Measurements from ENCODE around the gene MUC16. TPM values are rescaled to one million over a fixed set of nuclear protein-coding genes. Genes with fewer than 3 reads are reported as not detected.

The MUC16 gene
- total RNA-seq, 1 donor: under 0.01 TPM

- DNase-seq (ENCODE audit: low read depth): no peak
- no peak overlapping the region for H3K4me3 ChIP-seq (ENCODE audit: low read depth, low read length)
- TF ChIP-seq CTCF (IDR thresholded peaks at IDR 0.05; ENCODE audit: insufficient read depth, low read depth, low read length): no peak
Measured at GRCh38 chr19:9010693-9011092, 484 bp upstream of the MUC16 start.

- no peak overlapping the region for H3K4me3 ChIP-seq (ENCODE audit: low read depth, low read length)
- DNase-seq (ENCODE audit: low read depth): no peak
- TF ChIP-seq CTCF (IDR thresholded peaks at IDR 0.05; ENCODE audit: insufficient read depth, low read depth, low read length): no peak
Measured at GRCh38 chr19:9009431-9009830, 778 bp downstream of the MUC16 start.

- no peak for DNase-seq (ENCODE audit: low read depth)
- H3K4me3 ChIP-seq (ENCODE audit: low read depth, low read length): no peak overlapping the region
- TF ChIP-seq CTCF (IDR thresholded peaks at IDR 0.05; ENCODE audit: insufficient read depth, low read depth, low read length): no peak
Measured at GRCh38 chr19:9008667-9009066, 1.5 kb downstream of the MUC16 start.

GRCh38 chr19:9000933-9001332, 9.3 kb downstream of the MUC16 start:
- TF ChIP-seq CTCF (IDR thresholded peaks at IDR 0.05; ENCODE audit: insufficient read depth, low read depth, low read length): no peak
- no peak for DNase-seq (ENCODE audit: low read depth)
- no peak overlapping the region for H3K4me3 ChIP-seq (ENCODE audit: low read depth, low read length)

GRCh38 chr19:8988204-8988603, 22.0 kb downstream of the MUC16 start:
- no peak for DNase-seq (ENCODE audit: low read depth)
- no peak for TF ChIP-seq CTCF (IDR thresholded peaks at IDR 0.05; ENCODE audit: insufficient read depth, low read depth, low read length)

GRCh38 chr19:8986296-8986695, 23.9 kb downstream of the MUC16 start:
- no peak overlapping the region for H3K4me3 ChIP-seq (ENCODE audit: low read depth, low read length)
- TF ChIP-seq CTCF (IDR thresholded peaks at IDR 0.05; ENCODE audit: insufficient read depth, low read depth, low read length): no peak

More at GRCh38 chr19:8988204-8988603, 22.0 kb downstream of the MUC16 start:
- no peak overlapping the region for H3K4me3 ChIP-seq (ENCODE audit: low read depth, low read length)

GRCh38 chr19:8973501-8974091, 36.6 kb downstream of the MUC16 start:
- TF ChIP-seq CTCF (IDR thresholded peaks at IDR 0.05; ENCODE audit: insufficient read depth, low read depth, low read length): no peak
- H3K4me3 ChIP-seq (ENCODE audit: low read depth, low read length): no peak overlapping the region
- DNase-seq (ENCODE audit: low read depth): peak; percentile 2

More at GRCh38 chr19:8986296-8986695, 23.9 kb downstream of the MUC16 start:
- DNase-seq (ENCODE audit: low read depth): no peak
